KMS-11 (cell line): ENCODE measurements around the gene GRHL1.

Experiments used
- H2AFZ ChIP-seq: fragments of 200-600 bp; sonication (generic); 2 replicates; pipeline ENCODE4 v1.6.1; 2016; ENCODE audit warnings: antibody characterized with exemption, mixed run types, low read depth
- H3K27ac ChIP-seq: fragments of 200-600 bp; sonication (generic); 2 replicates; pipeline ENCODE4 v1.6.1; 2016; ENCODE audit warnings: mild to moderate bottlenecking, mixed run types
- H3K27me3 ChIP-seq: fragments of 200-600 bp; sonication (generic); 2 replicates; pipeline ENCODE4 v1.6.1; 2017; ENCODE audit warnings: mild to moderate bottlenecking, low read depth, mixed run types, moderate library complexity; ENCODE audit not compliant: insufficient read depth
- H3K36me3 ChIP-seq: fragments of 200-600 bp; sonication (generic); 2 replicates; pipeline ENCODE4 v1.6.1; 2017; ENCODE audit warnings: mild to moderate bottlenecking, mixed run types; ENCODE audit not compliant: insufficient read depth
- H3K4me1 ChIP-seq: fragments of 200-600 bp; sonication (generic); 2 replicates; pipeline ENCODE4 v1.6.1; 2016; ENCODE audit warnings: mild to moderate bottlenecking, low read depth, mixed run types; ENCODE audit not compliant: poor library complexity, severe bottlenecking
- H3K4me2 ChIP-seq: fragments of 200-600 bp; sonication (generic); 2 replicates; pipeline ENCODE4 v1.7.0; 2016; ENCODE audit warnings: mild to moderate bottlenecking, mixed run types
- H3K4me3 ChIP-seq: fragments of 200-600 bp; sonication (generic); IDR thresholded peaks from 2 replicates; pipeline ENCODE4 v1.6.1; 2017; ENCODE audit warnings: low read depth, low read length, mixed read lengths; ENCODE audit not compliant: insufficient read depth
- H3K79me2 ChIP-seq: fragments of 200-600 bp; sonication (generic); 2 replicates; pipeline ENCODE4 v1.6.1; 2016; ENCODE audit warnings: low read depth, mixed run types; ENCODE audit not compliant: insufficient read depth
- H3K9ac ChIP-seq: fragments of 200-600 bp; sonication (generic); 2 replicates; pipeline ENCODE4 v1.6.1; 2016; ENCODE audit warnings: mild to moderate bottlenecking, mixed run types
- H4K20me1 ChIP-seq: fragments of 200-600 bp; sonication (generic); 2 replicates; pipeline ENCODE4 v1.6.1; 2016; ENCODE audit warnings: mild to moderate bottlenecking, mixed run types; ENCODE audit not compliant: insufficient read depth
- TF ChIP-seq, protein P1 (sequence below): fragments of 200-600 bp; sonication (generic); conservative IDR thresholded peaks from 2 replicates; pipeline ENCODE4 v1.6.1; 2017; ENCODE audit warnings: low read depth, mild to moderate bottlenecking, antibody characterized with exemption, low read length, moderate library complexity, mixed read lengths

Gene GRHL1

GRCh38 chr2:9996321-9996720 lies 44.8 kb downstream of the GRHL1 start:
- Histone ChIP-seq H3K36me3 (no peaks in the 10 kb centered on the region), H3K27me3 (no peaks in the 10 kb centered on the region), H3K4me3 (no peak overlapping the region), H3K9ac (no peak overlapping the region), H3K4me2 (no peak overlapping the region), H3K27ac (no peak overlapping the region), H3K79me2 (no peaks in the 10 kb centered on the region), H2AFZ (no peak overlapping the region), H3K4me1 (no peaks in the 10 kb centered on the region), H4K20me1 (no peaks in the 10 kb centered on the region)
- TF ChIP-seq, protein P1, sequence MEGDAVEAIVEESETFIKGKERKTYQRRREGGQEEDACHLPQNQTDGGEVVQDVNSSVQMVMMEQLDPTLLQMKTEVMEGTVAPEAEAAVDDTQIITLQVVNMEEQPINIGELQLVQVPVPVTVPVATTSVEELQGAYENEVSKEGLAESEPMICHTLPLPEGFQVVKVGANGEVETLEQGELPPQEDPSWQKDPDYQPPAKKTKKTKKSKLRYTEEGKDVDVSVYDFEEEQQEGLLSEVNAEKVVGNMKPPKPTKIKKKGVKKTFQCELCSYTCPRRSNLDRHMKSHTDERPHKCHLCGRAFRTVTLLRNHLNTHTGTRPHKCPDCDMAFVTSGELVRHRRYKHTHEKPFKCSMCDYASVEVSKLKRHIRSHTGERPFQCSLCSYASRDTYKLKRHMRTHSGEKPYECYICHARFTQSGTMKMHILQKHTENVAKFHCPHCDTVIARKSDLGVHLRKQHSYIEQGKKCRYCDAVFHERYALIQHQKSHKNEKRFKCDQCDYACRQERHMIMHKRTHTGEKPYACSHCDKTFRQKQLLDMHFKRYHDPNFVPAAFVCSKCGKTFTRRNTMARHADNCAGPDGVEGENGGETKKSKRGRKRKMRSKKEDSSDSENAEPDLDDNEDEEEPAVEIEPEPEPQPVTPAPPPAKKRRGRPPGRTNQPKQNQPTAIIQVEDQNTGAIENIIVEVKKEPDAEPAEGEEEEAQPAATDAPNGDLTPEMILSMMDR = no peak

DNA sequence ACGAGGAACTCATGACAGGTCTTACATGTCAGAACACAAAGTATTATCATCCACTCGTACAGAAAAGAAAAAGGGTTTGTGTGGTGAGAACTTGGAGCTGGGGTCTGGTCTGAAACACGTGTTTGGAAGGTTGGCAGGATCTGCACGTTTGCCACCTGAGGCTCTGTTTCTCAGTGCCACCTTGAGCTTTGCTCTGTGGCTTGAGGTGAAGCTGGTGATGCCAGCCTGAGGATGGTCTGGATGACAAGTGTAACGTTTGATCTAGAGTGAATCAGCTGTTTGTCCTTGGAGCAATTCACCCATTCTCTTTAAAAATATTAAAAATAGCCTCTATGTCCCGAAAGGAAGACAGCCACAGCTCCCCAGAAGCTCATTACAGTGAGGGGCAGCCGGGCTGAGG lies 46.4 kb downstream of the GRHL1 start:
- Histone ChIP-seq H3K4me2 (no peak overlapping the region), H3K36me3 (no peaks in the 10 kb centered on the region), H3K27me3 (no peaks in the 10 kb centered on the region), H3K4me3 (no peak overlapping the region), H2AFZ (no peak overlapping the region), H3K4me1 (no peaks in the 10 kb centered on the region), H3K9ac (no peak overlapping the region), H3K79me2 (no peaks in the 10 kb centered on the region), H3K27ac (no peak overlapping the region), H4K20me1 (no peaks in the 10 kb centered on the region)
- TF ChIP-seq, protein P1 = no peak

DNA sequence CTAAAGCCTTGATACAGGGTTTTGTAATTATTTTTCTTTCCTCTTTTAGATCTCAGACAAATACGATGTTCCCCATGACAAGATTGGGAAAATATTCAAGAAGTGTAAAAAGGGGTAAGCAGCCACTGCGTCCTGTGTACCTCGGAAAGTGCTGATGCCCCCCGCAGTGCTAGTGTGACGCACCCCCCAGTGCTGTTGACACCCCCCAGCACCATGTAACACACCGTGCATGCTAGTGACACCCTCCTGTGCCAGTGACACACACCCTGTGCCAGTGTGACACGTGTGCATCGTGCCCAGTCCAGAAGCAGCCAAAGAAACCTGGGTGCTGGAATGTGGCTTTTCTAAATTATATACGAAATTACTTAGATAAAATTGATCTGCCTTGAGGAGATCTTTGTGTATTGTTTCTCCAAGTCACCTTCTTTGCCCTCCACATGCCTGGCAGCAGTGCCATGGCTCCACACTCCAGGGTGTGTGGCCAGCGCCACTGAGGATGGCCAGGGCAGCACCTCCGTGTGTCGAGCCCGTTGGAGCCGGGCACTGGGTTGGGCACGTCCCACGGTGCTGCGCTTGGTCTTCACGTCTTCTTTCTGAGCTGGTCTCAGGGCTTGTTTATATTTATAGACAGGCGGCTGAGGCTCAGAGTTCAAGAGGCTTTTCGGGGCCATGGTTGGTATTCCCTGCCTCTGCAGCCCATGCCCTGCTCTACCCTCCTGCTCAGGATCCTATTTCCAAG lies 47.6 kb downstream of the GRHL1 start:
- TF ChIP-seq, protein P1 = no peak
- H2AFZ ChIP-seq = no peak overlapping the region
- H3K9ac ChIP-seq = no peak overlapping the region
- H3K27me3 ChIP-seq = no peaks in the 10 kb centered on the region
- no peaks in the 10 kb centered on the region for H3K4me1 ChIP-seq
- no peak overlapping the region for H3K4me2 ChIP-seq
- no peaks in the 10 kb centered on the region for H3K79me2 ChIP-seq
- H3K27ac ChIP-seq = no peak overlapping the region
- no peaks in the 10 kb centered on the region for H3K36me3 ChIP-seq
- no peak overlapping the region for H3K4me3 ChIP-seq
- H4K20me1 ChIP-seq = no peaks in the 10 kb centered on the region

- H3K4me3 ChIP-seq = no peak overlapping the region
- H3K79me2 ChIP-seq = no peaks in the 10 kb centered on the region
- TF ChIP-seq, protein P1 = no peak
- no peak overlapping the region for H2AFZ ChIP-seq
- H3K4me2 ChIP-seq = no peak overlapping the region
- H3K4me1 ChIP-seq = no peaks in the 10 kb centered on the region
- H3K27ac ChIP-seq = no peak overlapping the region
- no peaks in the 10 kb centered on the region for H3K36me3 ChIP-seq
- no peaks in the 10 kb centered on the region for H3K27me3 ChIP-seq
- H4K20me1 ChIP-seq = no peaks in the 10 kb centered on the region
- H3K9ac ChIP-seq = no peak overlapping the region
These were observed 48.2 kb downstream of the GRHL1 start for GRCh38 chr2:9999693-10000092.
